ENCODE data around the gene NCOR2. TPM values are rescaled to one million over a fixed set of nuclear protein-coding genes. Genes with fewer than 3 reads are reported as not detected.

The NCOR2 gene
- polyA plus RNA-seq, 1 donor from 2014 or later = 4.8 TPM

GRCh38 chr12:124558313-124558712, 9.1 kb downstream of the NCOR2 start:
- Histone ChIP-seq H3K9ac (ENCODE audit: low read length) (no peak overlapping the region), H3K9me2 (ENCODE audit: insufficient read depth, low read length) (no peaks in the 10 kb centered on the region), H4K20me1 (ENCODE audit: insufficient read depth) (no peaks in the 10 kb centered on the region), H3K36me3 (ENCODE audit: insufficient read depth, low read length) (no peaks in the 10 kb centered on the region), H3K79me2 (replicated peaks; ENCODE audit: insufficient read depth, low read length) (peaks cover 55% of the 10 kb centered on the region), H3F3A (ENCODE audit: insufficient read depth, low read length, poor library complexity, severe bottlenecking) (no peaks in the 10 kb centered on the region), H3K4me2 (ENCODE audit: low read length) (no peak overlapping the region), H3K27me3 (ENCODE audit: insufficient read depth, low read depth, low read length) (no peaks in the 10 kb centered on the region), H3K9me3 (ENCODE audit: low read length) (no peaks in the 10 kb centered on the region), H3K4me3 (ENCODE audit: low read length) (no peak overlapping the region), H2AFZ (ENCODE audit: low read depth, low read length) (no peak overlapping the region), H3K27ac (ENCODE audit: low read length) (no peak overlapping the region)
- TF ChIP-seq RAD21 (conservative IDR thresholded peaks at IDR 0.05) (no peak), TAF1 (IDR thresholded peaks at IDR 0.05; ENCODE audit: low read depth) (no peak), EZH2 (IDR thresholded peaks at IDR 0.05; ENCODE audit: borderline replicate concordance, insufficient read depth, low read length, poor library complexity, severe bottlenecking) (no peak), SMC3 (conservative IDR thresholded peaks at IDR 0.05; ENCODE audit: poor library complexity) (no peak), MXI1 (conservative IDR thresholded peaks at IDR 0.05; ENCODE audit: poor library complexity, severe bottlenecking) (no peak), CTCF (IDR thresholded peaks at IDR 0.05; ENCODE audit: poor library complexity, severe bottlenecking) (no peak), EP300 (conservative IDR thresholded peaks at IDR 0.05; ENCODE audit: poor library complexity, severe bottlenecking) (no peak), REST (IDR thresholded peaks at IDR 0.05; ENCODE audit: borderline replicate concordance) (no peak), POLR2AphosphoS5 (IDR thresholded peaks at IDR 0.05) (no peak)

GRCh38 chr12:124557518-124558223, 9.7 kb downstream of the NCOR2 start:
- Histone ChIP-seq H3K79me2 (replicated peaks; ENCODE audit: insufficient read depth, low read length) (peaks cover 49% of the 10 kb centered on the region), H3K4me3 (ENCODE audit: low read length) (no peak overlapping the region), H3K27me3 (ENCODE audit: insufficient read depth, low read depth, low read length) (no peaks in the 10 kb centered on the region), H3K9me2 (ENCODE audit: insufficient read depth, low read length) (no peaks in the 10 kb centered on the region), H2AFZ (ENCODE audit: low read depth, low read length) (no peak overlapping the region), H3F3A (ENCODE audit: insufficient read depth, low read length, poor library complexity, severe bottlenecking) (no peaks in the 10 kb centered on the region), H3K4me2 (ENCODE audit: low read length) (no peak overlapping the region), H3K9me3 (ENCODE audit: low read length) (no peaks in the 10 kb centered on the region), H3K27ac (ENCODE audit: low read length) (no peak overlapping the region), H3K36me3 (ENCODE audit: insufficient read depth, low read length) (no peaks in the 10 kb centered on the region), H3K9ac (ENCODE audit: low read length) (no peak overlapping the region), H4K20me1 (ENCODE audit: insufficient read depth) (no peaks in the 10 kb centered on the region)
- TF ChIP-seq REST (IDR thresholded peaks at IDR 0.05; ENCODE audit: borderline replicate concordance) (no peak), EZH2 (IDR thresholded peaks at IDR 0.05; ENCODE audit: borderline replicate concordance, insufficient read depth, low read length, poor library complexity, severe bottlenecking) (no peak), EP300 (conservative IDR thresholded peaks at IDR 0.05; ENCODE audit: poor library complexity, severe bottlenecking) (no peak), CTCF (IDR thresholded peaks at IDR 0.05; ENCODE audit: poor library complexity, severe bottlenecking) (no peak), RAD21 (conservative IDR thresholded peaks at IDR 0.05) (no peak), TAF1 (IDR thresholded peaks at IDR 0.05; ENCODE audit: low read depth) (no peak), POLR2AphosphoS5 (IDR thresholded peaks at IDR 0.05) (no peak), MXI1 (conservative IDR thresholded peaks at IDR 0.05; ENCODE audit: poor library complexity, severe bottlenecking) (no peak), SMC3 (conservative IDR thresholded peaks at IDR 0.05; ENCODE audit: poor library complexity) (no peak)

Data from neural cell (in vitro differentiated cells).